ENCODE results near the gene SORCS2.

SORCS2 gene

DNA sequence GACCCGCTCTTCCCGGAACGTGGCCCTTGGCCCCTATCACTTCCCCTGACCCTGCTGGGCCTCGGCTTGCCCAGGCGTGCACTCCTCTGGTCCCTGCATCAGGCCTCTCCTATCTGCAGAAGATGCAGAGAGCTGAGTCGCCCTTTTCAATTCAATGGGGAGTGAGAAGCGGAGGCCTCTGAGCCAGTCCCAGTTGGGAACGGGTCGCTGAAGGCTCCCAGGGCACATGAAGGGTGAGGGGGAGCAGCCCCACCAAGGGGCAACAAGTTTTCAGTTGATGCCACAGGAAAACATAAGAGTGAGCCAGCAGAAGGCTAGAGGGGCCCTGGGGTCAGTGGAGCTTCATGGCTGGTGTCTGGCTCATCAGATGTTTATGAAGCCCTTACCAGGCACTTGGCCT, 225.3 kb downstream of the SORCS2 start:
- Mint-ChIP-seq H3K27me3 (peaks cover 14% of the 10 kb centered on the region), H3K4me1 (ENCODE audit: low read depth) (no peaks in the 10 kb centered on the region), H3K36me3 (ENCODE audit: low read depth) (no peaks in the 10 kb centered on the region), H3K9me3 (peaks cover 8% of the 10 kb centered on the region), H3K4me3 (no peak overlapping the region), H3K27ac (no peak overlapping the region)
- intact Hi-C loops (cut with micrococcal nuclease) = no loop called here

DNA sequence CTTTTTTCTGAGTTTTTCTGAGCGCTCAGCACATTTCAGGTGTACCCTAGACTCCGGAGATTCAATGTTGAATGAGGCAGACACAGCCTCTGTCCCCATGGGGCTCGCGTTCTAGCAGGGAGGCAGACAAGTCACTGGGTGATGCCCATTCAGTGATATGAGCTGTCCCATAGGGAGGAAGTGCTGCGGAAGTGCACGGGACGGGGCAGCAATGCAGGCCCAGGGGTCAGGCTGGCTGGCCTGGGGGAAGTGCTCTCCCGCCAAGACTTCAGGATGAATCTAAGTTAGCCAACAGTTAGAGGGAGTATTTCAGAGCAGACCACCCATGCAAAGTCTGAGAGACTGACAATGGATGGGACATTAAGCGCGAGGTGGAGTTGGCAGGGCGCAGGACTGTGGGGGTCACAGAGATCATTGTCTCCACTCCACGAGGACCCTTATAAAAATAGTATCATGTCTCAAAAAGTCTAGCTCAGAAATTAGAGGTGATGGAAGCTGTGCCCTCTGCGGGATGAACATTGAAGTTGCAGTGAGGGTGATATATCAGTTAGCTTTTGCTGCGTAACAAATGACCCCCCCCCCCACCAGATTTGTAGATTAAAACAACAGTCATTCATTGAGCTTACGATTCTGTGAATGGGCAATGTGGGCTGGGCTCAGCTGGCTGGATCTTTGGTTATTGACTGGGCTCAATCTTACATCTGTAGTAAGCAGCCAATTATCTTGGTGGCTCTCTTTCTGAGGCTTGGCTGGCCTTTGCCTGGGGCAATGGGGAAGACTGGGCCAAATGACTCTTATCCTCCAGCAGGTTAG, 226.0 kb downstream of the SORCS2 start:
- no peak overlapping the region for H3K4me3 Mint-ChIP-seq
- H3K27me3 Mint-ChIP-seq = peaks cover 14% of the 10 kb centered on the region
- no peaks in the 10 kb centered on the region for H3K4me1 Mint-ChIP-seq (ENCODE audit: low read depth)
- H3K9me3 Mint-ChIP-seq = peaks cover 8% of the 10 kb centered on the region
- H3K27ac Mint-ChIP-seq = no peak overlapping the region
- intact Hi-C loops (cut with micrococcal nuclease) = no loop called here
- no peaks in the 10 kb centered on the region for H3K36me3 Mint-ChIP-seq (ENCODE audit: low read depth)

DNA sequence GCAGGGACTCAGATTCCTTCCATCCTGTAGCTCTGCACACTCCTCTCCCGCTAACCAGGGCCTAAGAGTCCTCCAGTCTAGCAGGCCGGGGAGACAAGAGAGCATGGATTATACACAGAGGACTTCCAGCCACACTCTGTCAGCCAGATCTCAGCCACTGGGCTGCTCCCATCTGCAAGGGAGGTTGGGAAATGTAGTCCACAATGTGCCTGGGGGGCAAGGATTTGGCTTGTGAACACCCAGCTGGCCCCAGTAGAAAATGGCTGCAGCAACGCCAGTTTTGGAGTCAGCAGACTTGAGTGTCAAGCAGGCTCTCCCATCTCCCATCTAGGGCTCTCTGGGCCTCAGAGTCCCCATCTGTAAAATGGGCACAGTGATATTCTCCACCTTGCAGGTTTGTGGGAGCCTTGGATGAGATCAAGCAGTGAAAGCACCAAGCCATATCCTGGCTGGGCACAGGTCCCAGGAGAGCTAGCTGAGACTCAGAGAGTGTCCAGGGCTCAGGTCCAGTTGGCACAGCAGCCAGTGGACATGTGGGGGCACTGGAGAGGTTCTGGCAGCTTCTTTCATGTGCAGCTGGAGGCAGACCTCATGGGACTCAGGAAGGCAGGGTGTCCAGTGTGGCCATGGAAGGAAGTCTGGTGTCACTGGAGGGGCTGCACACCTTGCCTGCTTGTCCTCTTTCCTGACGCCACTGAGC, 227.8 kb downstream of the SORCS2 start:
- Mint-ChIP-seq H3K9me3 (peaks cover 8% of the 10 kb centered on the region), H3K27me3 (peaks cover 5% of the 10 kb centered on the region), H3K27ac (no peak overlapping the region), H3K4me3 (no peak overlapping the region), H3K36me3 (ENCODE audit: low read depth) (no peaks in the 10 kb centered on the region), H3K4me1 (ENCODE audit: low read depth) (no peaks in the 10 kb centered on the region)
- intact Hi-C loops (cut with micrococcal nuclease) = no loop called here

DNA sequence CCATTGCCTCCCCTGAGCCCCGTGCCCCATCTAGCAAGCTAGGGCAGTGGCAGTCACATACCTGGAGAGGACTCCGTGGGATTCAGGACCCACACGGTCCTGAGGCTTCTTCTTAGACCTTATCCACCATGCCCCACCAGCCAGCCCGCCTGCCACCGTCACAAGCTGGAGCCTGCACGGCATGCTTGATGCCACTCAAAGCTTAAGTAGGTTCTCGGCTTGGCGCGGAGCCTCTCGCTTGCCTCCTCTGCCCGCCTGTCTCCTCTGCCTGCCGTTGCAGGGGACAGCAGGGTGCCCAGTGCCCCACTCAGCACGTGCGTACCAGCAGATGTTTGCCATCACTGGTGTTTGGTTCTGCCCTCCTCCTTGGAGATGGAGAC, 228.3 kb downstream of the SORCS2 start:
- Mint-ChIP-seq H3K4me3 (no peak overlapping the region), H3K9me3 (peaks cover 8% of the 10 kb centered on the region), H3K4me1 (ENCODE audit: low read depth) (no peaks in the 10 kb centered on the region), H3K36me3 (ENCODE audit: low read depth) (no peaks in the 10 kb centered on the region), H3K27me3 (peaks cover 4% of the 10 kb centered on the region), H3K27ac (no peak overlapping the region)
- intact Hi-C loops (cut with micrococcal nuclease) = no loop called here

DNA sequence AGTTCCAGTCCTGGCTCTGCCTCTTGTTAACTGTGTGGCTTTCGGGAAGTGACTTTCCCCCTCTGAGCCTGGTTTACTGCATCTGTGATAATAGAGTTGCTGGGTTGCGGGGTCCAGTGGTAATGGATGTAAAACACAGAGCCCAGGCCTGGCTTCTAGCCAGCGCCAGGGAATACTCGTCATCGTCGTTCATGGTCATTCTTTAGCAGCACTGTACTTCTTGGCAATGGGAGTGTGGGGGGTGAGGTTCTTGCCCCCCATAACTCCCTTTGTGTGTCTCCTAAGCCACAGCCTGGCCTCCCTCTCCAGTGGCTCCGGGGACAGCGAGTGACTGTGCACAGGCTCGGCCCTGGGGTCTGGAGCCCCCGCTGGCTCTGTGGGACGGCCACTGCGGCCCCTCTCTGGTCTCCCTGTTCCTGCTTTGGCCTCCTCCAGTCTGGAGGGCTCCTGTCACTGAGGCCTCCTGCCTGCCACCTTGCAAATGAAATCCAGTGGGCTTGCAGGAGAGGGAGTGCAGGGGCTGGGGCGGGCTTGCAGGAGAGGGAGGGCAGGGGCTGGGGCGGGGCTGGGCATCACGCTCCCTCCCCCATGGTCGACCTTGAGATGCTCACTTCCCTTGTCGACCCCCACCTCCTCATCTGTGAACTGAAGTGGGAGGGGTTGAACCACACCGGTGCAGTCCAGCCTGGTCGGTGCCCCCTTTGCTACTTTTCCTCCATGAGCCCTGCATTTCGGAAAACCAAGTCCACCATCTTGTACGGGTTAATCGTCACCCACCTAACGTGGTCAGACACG, 229.2 kb downstream of the SORCS2 start:
- Mint-ChIP-seq H3K4me3 (no peak overlapping the region), H3K27ac (no peak overlapping the region), H3K9me3 (peaks cover 8% of the 10 kb centered on the region), H3K4me1 (ENCODE audit: low read depth) (no peaks in the 10 kb centered on the region), H3K36me3 (ENCODE audit: low read depth) (no peaks in the 10 kb centered on the region), H3K27me3 (no peaks in the 10 kb centered on the region)
- intact Hi-C loops (cut with micrococcal nuclease) = no loop called here

DNA sequence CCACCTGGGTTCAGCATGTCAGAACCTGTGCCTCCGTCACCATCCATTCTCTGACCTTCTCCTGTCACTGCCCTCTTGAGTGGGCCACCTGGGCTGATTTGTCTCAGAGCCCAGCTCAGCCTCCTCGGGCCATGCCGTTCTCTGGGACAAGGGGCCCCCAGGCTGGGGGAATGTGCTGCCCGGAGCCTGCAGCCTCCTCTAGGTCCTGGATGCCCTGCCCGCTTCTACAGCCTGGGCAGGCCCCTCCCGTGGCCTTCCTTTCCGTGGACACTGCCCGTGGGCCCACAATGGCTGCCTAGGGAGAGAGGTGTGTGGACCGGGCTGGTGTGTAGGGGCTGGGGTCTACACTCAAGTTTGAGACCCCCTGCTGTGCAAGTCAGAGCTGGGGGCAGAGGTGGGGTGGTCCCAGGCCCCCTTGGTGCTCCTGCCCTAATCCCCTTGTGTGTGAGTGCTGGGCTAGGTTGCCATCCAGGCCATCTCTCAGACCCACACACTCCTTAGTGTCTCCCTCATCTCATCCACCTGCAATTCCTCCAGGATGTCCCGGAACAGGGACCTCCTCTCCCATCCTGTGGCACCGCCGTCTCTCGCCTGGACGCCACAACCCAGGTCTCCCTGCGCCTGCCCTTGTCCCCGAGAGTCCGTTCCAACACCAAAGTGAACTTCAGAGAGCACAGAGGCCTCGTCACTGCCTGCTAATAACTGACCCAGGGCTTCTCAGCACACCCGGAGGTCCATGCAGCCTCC, 230.0 kb downstream of the SORCS2 start:
- Mint-ChIP-seq H3K4me3 (no peak overlapping the region), H3K9me3 (peaks cover 8% of the 10 kb centered on the region), H3K27ac (no peak overlapping the region), H3K27me3 (no peaks in the 10 kb centered on the region), H3K36me3 (ENCODE audit: low read depth) (no peaks in the 10 kb centered on the region), H3K4me1 (ENCODE audit: low read depth) (no peaks in the 10 kb centered on the region)
- intact Hi-C loops (cut with micrococcal nuclease) = no loop called here

DNA sequence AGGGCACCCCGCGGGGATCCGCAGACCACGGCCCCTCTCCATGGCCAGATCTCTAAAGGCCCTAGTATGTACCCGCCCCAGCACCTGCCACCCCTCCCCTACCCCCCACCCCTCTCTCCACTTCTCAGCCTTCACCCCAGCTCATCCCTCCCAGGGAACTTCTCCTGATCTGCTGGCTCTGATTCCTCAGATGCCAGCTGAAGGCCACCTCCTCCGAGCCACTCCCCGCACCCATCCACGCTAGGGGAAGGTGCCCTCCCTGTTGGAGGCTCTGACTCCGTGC, 230.5 kb downstream of the SORCS2 start:
- H3K27ac Mint-ChIP-seq = no peak overlapping the region
- no peaks in the 10 kb centered on the region for H3K4me1 Mint-ChIP-seq (ENCODE audit: low read depth)
- intact Hi-C loops (cut with micrococcal nuclease) = no loop called here
- H3K9me3 Mint-ChIP-seq = peaks cover 8% of the 10 kb centered on the region
- H3K4me3 Mint-ChIP-seq = no peak overlapping the region
- H3K36me3 Mint-ChIP-seq (ENCODE audit: low read depth) = no peaks in the 10 kb centered on the region
- no peaks in the 10 kb centered on the region for H3K27me3 Mint-ChIP-seq

DNA sequence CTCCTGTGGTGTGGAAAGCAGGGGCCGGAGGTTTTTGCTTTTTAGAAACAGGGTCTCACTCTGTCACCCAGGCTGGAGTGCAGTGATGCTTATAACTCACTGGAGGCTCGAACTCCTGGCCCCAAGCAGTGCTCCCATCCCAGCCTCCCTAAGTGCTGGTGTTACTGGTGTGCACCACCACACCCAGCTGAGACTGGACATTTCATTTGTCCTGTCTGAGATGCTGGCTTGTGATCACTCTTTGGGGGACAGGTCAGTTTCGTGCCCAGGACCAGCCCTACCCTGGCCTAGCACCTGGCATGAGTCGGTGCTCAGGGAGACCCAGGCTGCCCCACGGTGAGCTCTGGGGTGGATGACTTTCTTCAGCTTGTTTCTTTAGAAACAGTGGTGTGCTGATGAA, 231.1 kb downstream of the SORCS2 start:
- H3K27me3 Mint-ChIP-seq = no peaks in the 10 kb centered on the region
- H3K4me3 Mint-ChIP-seq = no peak overlapping the region
- intact Hi-C loops (cut with micrococcal nuclease) = no loop called here
- no peaks in the 10 kb centered on the region for H3K36me3 Mint-ChIP-seq (ENCODE audit: low read depth)
- peaks cover 3% of the 10 kb centered on the region for H3K9me3 Mint-ChIP-seq
- no peaks in the 10 kb centered on the region for H3K4me1 Mint-ChIP-seq (ENCODE audit: low read depth)
- H3K27ac Mint-ChIP-seq = no peak overlapping the region

DNA sequence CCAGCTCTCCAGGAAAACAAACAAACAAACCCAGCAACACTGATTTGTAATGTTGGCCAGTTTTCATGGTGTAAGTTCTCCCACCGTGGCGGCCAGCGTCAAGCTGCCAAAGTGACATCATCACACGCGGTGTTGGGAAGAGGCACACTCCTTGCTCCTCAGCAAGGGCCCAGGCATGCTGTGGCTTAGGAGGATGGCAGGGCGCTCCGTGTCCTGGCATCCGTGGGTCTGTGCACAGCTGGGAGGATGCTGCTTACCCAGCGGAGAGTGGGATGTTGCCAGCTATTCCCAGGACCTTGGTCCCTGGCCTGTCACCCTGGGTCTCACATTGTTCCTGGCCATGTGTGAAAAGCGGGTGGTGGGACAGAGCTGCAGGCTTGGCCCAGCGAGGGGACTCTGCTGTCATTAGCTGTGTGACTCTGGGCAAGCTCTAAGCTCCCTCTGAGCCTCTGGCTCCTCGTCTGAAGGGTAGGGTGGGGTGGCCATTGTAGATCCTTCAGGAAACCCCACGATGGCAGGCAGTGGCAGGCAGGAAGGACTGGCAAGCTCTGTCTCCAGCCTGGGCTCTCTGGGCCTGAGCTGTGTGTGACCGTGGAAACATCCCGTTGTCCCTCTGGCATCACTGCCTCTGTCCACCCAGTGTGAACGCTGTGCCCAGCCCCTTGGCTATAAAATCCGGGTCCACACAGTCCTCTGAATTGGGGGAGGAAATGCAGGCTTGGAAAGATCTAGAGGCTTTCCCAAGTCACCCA, 231.6 kb downstream of the SORCS2 start:
- intact Hi-C loops (cut with micrococcal nuclease) = no loop called here
- no peaks in the 10 kb centered on the region for H3K9me3 Mint-ChIP-seq

DNA sequence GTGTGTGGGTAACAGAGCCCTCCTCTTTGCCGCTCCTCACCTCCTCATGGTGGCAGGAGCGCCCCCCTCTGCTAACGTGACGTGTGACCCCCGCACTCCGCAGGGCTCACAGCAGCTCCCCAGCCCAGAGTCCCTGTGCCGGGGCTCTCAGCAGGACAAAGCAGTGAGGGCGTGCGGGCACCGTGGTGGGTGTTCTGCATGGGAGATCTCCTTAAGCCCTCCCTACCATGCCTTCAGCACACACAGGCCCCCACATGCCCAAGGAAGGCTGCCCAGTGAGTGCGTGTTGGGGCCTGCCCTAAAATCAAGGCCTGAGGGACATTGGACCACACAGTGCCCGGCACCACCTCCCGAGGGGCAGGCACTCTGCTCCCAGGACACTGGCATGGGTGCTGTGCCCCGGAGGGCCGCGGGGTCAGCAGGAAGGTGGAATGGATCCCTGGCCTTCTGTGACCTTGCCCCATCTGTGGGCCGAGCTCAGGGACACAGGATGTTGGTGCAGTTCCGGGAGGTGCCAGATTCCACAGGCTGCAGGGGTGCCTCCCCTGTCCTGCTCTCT, 232.3 kb downstream of the SORCS2 start:
- Mint-ChIP-seq H3K9me3 (no peaks in the 10 kb centered on the region), H3K27me3 (no peaks in the 10 kb centered on the region), H3K27ac (no peak overlapping the region), H3K4me3 (no peak overlapping the region), H3K36me3 (ENCODE audit: low read depth) (no peaks in the 10 kb centered on the region), H3K4me1 (ENCODE audit: low read depth) (no peaks in the 10 kb centered on the region)
- intact Hi-C loops (cut with micrococcal nuclease) = no loop called here

More for the DNA sequence above, 231.6 kb downstream of the SORCS2 start:
- Mint-ChIP-seq H3K36me3 (ENCODE audit: low read depth) (no peaks in the 10 kb centered on the region), H3K4me1 (ENCODE audit: low read depth) (no peaks in the 10 kb centered on the region), H3K4me3 (no peak overlapping the region), H3K27me3 (no peaks in the 10 kb centered on the region), H3K27ac (no peak overlapping the region)

DNA sequence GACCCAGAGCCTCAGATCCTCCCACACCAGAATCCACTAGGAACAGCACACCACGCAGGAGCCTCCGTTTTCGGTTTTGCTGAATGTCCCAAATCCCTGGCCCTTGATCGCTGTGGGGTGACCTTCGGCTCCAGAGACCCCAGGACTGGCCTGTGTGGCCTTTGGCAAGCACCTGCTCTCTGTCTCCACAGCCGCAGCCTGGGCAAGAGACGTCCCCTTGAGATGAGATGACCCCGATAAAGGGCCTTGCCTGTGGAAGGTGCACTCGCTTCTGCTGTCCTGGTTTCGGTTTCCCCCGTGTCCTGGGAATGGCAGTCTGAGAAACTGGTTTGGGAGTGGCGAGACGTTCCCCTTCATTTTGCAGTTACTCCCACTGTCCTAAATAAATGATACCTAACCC, 232.8 kb downstream of the SORCS2 start:
- no peaks in the 10 kb centered on the region for H3K9me3 Mint-ChIP-seq
- H3K4me1 Mint-ChIP-seq (ENCODE audit: low read depth) = no peaks in the 10 kb centered on the region
- H3K27me3 Mint-ChIP-seq = no peaks in the 10 kb centered on the region
- no peak overlapping the region for H3K27ac Mint-ChIP-seq
- H3K4me3 Mint-ChIP-seq = no peak overlapping the region
- H3K36me3 Mint-ChIP-seq (ENCODE audit: low read depth) = no peaks in the 10 kb centered on the region
- intact Hi-C loops (cut with micrococcal nuclease) = no loop called here

DNA sequence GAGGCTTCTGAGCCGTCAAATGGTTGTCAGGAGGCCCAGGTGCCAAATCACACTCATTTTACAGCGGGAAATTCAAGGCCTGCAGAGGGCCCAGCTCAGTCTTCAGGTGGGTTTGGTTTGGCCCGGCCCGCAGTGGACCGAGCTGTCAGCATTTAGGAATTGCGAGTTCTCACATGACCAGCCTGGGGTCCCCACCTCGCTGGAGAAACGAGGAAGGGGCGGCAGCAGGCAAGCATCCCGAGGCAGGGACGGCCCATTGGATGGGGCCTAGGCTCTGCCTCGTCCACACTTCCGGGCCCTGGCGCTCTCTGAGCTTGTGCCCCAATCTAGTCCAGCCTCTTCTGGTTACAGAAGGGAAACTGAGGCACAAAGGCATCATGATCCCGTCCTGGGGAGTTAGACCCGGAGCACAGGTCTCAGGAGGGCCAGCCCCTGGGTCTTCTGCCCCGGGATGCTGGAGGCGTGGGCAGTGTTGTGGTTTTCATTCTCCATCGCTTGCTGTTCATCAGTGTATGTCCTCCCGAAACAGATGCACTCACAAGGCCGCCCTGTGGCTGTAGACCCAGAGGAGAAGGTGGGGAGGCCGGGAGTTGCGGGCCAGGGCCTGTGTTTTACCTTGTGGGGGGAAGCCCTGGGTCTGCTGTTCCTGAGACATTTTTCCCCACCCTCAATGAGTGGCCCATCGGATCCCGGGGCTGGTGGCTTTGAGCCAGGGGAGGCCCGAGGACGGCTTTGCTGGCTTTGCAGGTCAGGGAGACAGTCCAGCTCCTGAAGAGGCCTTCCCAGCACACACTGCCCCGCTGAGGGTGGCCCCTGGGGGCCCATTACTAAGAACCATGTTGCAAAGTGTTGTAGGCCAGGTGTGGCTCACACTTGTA, 233.5 kb downstream of the SORCS2 start:
- intact Hi-C loops (cut with micrococcal nuclease) = no loop called here
- Mint-ChIP-seq H3K27me3 (no peaks in the 10 kb centered on the region), H3K4me3 (no peak overlapping the region), H3K4me1 (ENCODE audit: low read depth) (no peaks in the 10 kb centered on the region), H3K27ac (no peak overlapping the region), H3K9me3 (no peaks in the 10 kb centered on the region), H3K36me3 (ENCODE audit: low read depth) (no peaks in the 10 kb centered on the region)

All from dendritic cell treated with granulocyte-macrophage colony-stimulating factor and Interleukin-4, amounts not matched to agents 40 ng/mL and 50 ng/mL, for 4 days (primary cell).